SU-DHL-6 (cell line): ENCODE measurements around the gene CNTN4.

ENCODE experiments used
- H2AFZ ChIP-seq: fragments of 200-600 bp; sonication (generic); 2 replicates; pipeline ENCODE4 v1.6.1; 2014; ENCODE audit warnings: low read depth, mild to moderate bottlenecking, moderate library complexity, mixed read lengths, antibody characterized with exemption, low read length; ENCODE audit not compliant: severe bottlenecking
- H3F3A ChIP-seq: fragments of 200-600 bp; shearing (Covaris generic); 2 replicates; pipeline ENCODE4 v1.6.0; 2016; ENCODE audit warnings: antibody characterized with exemption, mild to moderate bottlenecking; ENCODE audit not compliant: insufficient read depth
- H3K27ac ChIP-seq: fragments of 200-600 bp; sonication (generic); 2 replicates; pipeline ENCODE4 v1.5.1; 2016; ENCODE audit warnings: low read depth, mild to moderate bottlenecking, low read length, moderate library complexity, mixed read lengths
- H3K27me3 ChIP-seq: fragments of 200-600 bp; sonication (generic), shearing (Covaris generic); 2 replicates; pipeline ENCODE4 v1.6.0; 2014; ENCODE audit warnings: mild to moderate bottlenecking, low read length
- H3K36me3 ChIP-seq: fragments of 200-600 bp; sonication (generic); 2 replicates; pipeline ENCODE4 v1.6.1; 2014; ENCODE audit warnings: mild to moderate bottlenecking, low read length, mixed read lengths
- H3K4me2 ChIP-seq: fragments of 300-600, 200-600 bp; shearing (Covaris generic), sonication (generic); 2 replicates; pipeline ENCODE4 v1.6.0; 2014; ENCODE audit warnings: low read length, low read depth, mild to moderate bottlenecking; ENCODE audit not compliant: poor library complexity, severe bottlenecking
- H3K4me3 ChIP-seq: fragments of 200-600 bp; sonication (generic); 2 replicates; pipeline ENCODE4 v1.5.1; 2014; ENCODE audit warnings: antibody characterized with exemption, low read length, mild to moderate bottlenecking, mixed read lengths; ENCODE audit not compliant: insufficient read depth, poor library complexity, severe bottlenecking
- H3K79me2 ChIP-seq: fragments of 200-600 bp; sonication (generic); 2 replicates; pipeline ENCODE4 v1.6.1; 2014; ENCODE audit warnings: mild to moderate bottlenecking, low read length, moderate library complexity; ENCODE audit not compliant: insufficient read depth
- H3K9ac ChIP-seq: fragments of 200-600 bp; sonication (generic); 2 replicates; pipeline ENCODE4 v1.7.0; 2014; ENCODE audit warnings: mild to moderate bottlenecking, low read length
- H3K9me2 ChIP-seq: fragments of 200-600 bp; sonication (generic); replicated peaks from 2 replicates; pipeline ENCODE4 v1.6.1; 2014; ENCODE audit warnings: low read length; ENCODE audit not compliant: insufficient read depth
- H3K9me3 ChIP-seq: fragments of 200-600 bp; sonication (generic); 2 replicates; pipeline ENCODE4 v1.6.1; 2014; ENCODE audit warnings: low read length, mixed read lengths; ENCODE audit not compliant: insufficient read depth
- H4K20me1 ChIP-seq: fragments of 200-600 bp; sonication (generic); 2 replicates; pipeline ENCODE4 v1.6.1; 2014; ENCODE audit warnings: low read depth, mild to moderate bottlenecking, antibody characterized with exemption, low read length, moderate library complexity, mixed read lengths
- CTCF ChIP-seq: fragments of 200-600 bp; sonication (generic); IDR thresholded peaks from one replicate; pipeline ENCODE4 v1.5.1; 2017; ENCODE audit warnings: antibody characterized with exemption, mild to moderate bottlenecking, low read length, moderate library complexity; ENCODE audit not compliant: insufficient read depth, poor library complexity, severe bottlenecking
- EZH2phosphoT487 ChIP-seq: fragments of 200-600 bp; sonication (generic), shearing (Covaris generic); conservative IDR thresholded peaks from 2 replicates; pipeline ENCODE4 v1.6.1; 2018; ENCODE audit warnings: mild to moderate bottlenecking, antibody characterized with exemption, low read length, moderate library complexity, mixed read lengths

Gene CNTN4

GRCh38 chr3:2883283-2883682, 784.6 kb downstream of the CNTN4 start:
- Histone ChIP-seq H3K9me3 (no peaks in the 10 kb centered on the region), H3K9ac (no peak overlapping the region), H3K27me3 (no peaks in the 10 kb centered on the region), H3K79me2 (no peaks in the 10 kb centered on the region), H2AFZ (no peak overlapping the region), H3K36me3 (no peaks in the 10 kb centered on the region), H3K27ac (no peak overlapping the region), H3K4me3 (no peak overlapping the region), H4K20me1 (no peaks in the 10 kb centered on the region), H3F3A (no peaks in the 10 kb centered on the region), H3K9me2 (no peaks in the 10 kb centered on the region), H3K4me2 (no peak overlapping the region)
- TF ChIP-seq CTCF = no peak
- no peak for TF ChIP-seq EZH2phosphoT487

GRCh38 chr3:2888592-2888991, 789.9 kb downstream of the CNTN4 start:
- no peak overlapping the region for H3K4me2 ChIP-seq
- no peak overlapping the region for H2AFZ ChIP-seq
- no peak overlapping the region for H3K9ac ChIP-seq
- H4K20me1 ChIP-seq = no peaks in the 10 kb centered on the region
- H3K9me3 ChIP-seq = no peaks in the 10 kb centered on the region
- no peaks in the 10 kb centered on the region for H3K9me2 ChIP-seq
- no peaks in the 10 kb centered on the region for H3K27me3 ChIP-seq
- no peaks in the 10 kb centered on the region for H3F3A ChIP-seq
- H3K79me2 ChIP-seq = no peaks in the 10 kb centered on the region
- no peak overlapping the region for H3K27ac ChIP-seq
- no peak for TF ChIP-seq CTCF
- no peaks in the 10 kb centered on the region for H3K36me3 ChIP-seq
- H3K4me3 ChIP-seq = no peak overlapping the region

GRCh38 chr3:2889736-2890135, 791.1 kb downstream of the CNTN4 start:
- Histone ChIP-seq H3K36me3 (no peaks in the 10 kb centered on the region), H3K4me3 (no peak overlapping the region), H3K9me3 (no peaks in the 10 kb centered on the region), H3K4me2 (no peak overlapping the region), H3K27me3 (no peaks in the 10 kb centered on the region), H3F3A (no peaks in the 10 kb centered on the region), H3K27ac (no peak overlapping the region), H3K79me2 (no peaks in the 10 kb centered on the region), H3K9ac (no peak overlapping the region), H3K9me2 (no peaks in the 10 kb centered on the region), H2AFZ (no peak overlapping the region), H4K20me1 (no peaks in the 10 kb centered on the region)
- TF ChIP-seq CTCF (no peak), EZH2phosphoT487 (no peak)

- no peaks in the 10 kb centered on the region for H3F3A ChIP-seq
- H3K9ac ChIP-seq = no peak overlapping the region
- H2AFZ ChIP-seq = no peak overlapping the region
- H3K27me3 ChIP-seq = no peaks in the 10 kb centered on the region
- no peaks in the 10 kb centered on the region for H3K9me2 ChIP-seq
- no peaks in the 10 kb centered on the region for H3K36me3 ChIP-seq
- H3K79me2 ChIP-seq = no peaks in the 10 kb centered on the region
- H3K27ac ChIP-seq = no peak overlapping the region
- H3K9me3 ChIP-seq = no peaks in the 10 kb centered on the region
- H4K20me1 ChIP-seq = no peaks in the 10 kb centered on the region
- TF ChIP-seq EZH2phosphoT487 = no peak
- TF ChIP-seq CTCF = no peak
- no peak overlapping the region for H3K4me2 ChIP-seq
- H3K4me3 ChIP-seq = no peak overlapping the region
Measured at GRCh38 chr3:2896308-2896939, 797.8 kb downstream of the CNTN4 start.
